GM21360 (cell line): ENCODE data around the gene GLB1L2.
"Not testable (repeated sequence)": the region's sequence is repeated elsewhere in the genome, so short reads cannot be mapped to it uniquely, and the experiment has no call there.

Experiments used
- ATAC-seq: cut with Tn5 transposase; IDR thresholded peaks from one replicate; pipeline ENCODE4 v1.9.1; 2021; ENCODE audit warnings: mild to moderate bottlenecking, moderate library complexity; ENCODE audit not compliant: unreplicated experiment

Gene GLB1L2

DNA sequence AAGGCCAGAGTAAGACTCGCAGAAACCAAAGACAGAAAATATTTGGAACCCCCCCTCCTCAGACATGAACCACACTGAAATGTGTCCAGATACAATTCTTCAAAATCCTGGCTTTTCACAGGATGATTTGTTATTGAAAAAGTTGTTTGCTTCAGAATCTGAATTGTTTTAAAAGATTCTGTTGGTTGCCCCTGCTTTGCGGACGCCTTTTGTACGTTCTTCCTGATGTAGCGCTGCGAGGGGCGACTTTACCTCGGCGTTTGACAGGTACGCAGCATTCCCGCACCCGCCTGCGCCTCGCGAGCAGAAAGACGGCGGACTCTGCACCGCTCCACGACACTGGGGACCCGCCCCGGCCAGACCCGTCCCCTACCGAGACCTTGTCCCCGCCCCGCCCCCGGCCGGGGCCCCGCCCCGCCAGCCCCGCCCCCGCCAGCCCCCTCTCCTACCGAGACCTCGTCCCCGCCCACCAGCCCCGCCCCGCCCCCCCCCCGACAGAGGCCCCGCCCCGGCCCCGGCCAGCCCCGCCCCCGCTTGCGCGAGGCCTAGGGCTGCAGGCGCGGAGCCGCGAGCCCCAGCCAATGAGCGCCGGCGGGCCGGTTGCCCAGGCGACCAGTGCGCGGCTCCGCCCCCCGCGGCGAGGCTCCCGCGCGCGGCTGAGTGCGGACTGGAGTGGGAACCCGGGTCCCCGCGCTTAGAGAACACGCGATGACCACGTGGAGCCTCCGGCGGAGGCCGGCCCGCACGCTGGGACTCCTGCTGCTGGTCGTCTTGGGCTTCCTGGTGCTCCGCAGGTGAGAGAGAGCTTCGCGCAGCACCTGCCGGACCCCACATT, at the start of gene GLB1L2:
GLB1L2 (plus strand) TSS at position 635 of the 835 bp plus-strand sequence; CDS start at position 709, 74 bp downstream.
- ATAC-seq = peak; percentile 81

GRCh38 chr11:134282121-134283045, 49.4 kb upstream of the GLB1L2 start:
- ATAC-seq = no peak

GRCh38 chr11:134283461-134284230, 48.1 kb upstream of the GLB1L2 start:
- ATAC-seq = no peak

- ATAC-seq = not testable (repeated sequence)
Observed at GRCh38 chr11:134284349-134284748, 47.4 kb upstream of the GLB1L2 start.

- ATAC-seq = no peak
Observed at GRCh38 chr11:134287561-134287960, 44.2 kb upstream of the GLB1L2 start.

- no peak for ATAC-seq
Observed at GRCh38 chr11:134288486-134288885, 43.3 kb upstream of the GLB1L2 start.

GRCh38 chr11:134289167-134289566, 42.6 kb upstream of the GLB1L2 start:
- no peak for ATAC-seq

GRCh38 chr11:134289789-134290188, 42.0 kb upstream of the GLB1L2 start:
- no peak for ATAC-seq

- ATAC-seq = no peak
Observed at GRCh38 chr11:134290646-134291045, 41.1 kb upstream of the GLB1L2 start.

- no peak for ATAC-seq
Observed at GRCh38 chr11:134291196-134291595, 40.6 kb upstream of the GLB1L2 start.

DNA sequence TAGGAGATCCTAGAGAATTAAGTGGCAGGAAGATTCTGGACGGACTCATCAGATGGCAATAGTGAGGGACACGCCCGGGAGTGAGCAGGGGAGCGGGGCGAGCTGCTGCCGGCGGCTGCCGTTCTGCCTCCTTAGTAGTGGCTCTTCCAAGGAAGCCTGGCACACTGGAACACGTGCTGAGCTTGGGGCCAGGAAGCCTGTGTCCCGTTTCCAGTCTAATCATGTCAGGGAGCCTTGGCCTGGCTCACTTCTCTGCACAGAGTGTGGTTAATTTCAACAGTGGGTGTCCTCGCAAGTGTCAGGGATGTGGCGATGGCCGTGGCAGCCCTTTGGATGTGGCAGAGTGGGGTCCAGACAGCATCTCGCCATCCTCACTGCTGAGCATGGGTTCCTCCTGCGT, 39.1 kb upstream of the GLB1L2 start:
- no peak for ATAC-seq

- ATAC-seq = no peak
Observed at GRCh38 chr11:134293119-134294113, 38.4 kb upstream of the GLB1L2 start.

DNA sequence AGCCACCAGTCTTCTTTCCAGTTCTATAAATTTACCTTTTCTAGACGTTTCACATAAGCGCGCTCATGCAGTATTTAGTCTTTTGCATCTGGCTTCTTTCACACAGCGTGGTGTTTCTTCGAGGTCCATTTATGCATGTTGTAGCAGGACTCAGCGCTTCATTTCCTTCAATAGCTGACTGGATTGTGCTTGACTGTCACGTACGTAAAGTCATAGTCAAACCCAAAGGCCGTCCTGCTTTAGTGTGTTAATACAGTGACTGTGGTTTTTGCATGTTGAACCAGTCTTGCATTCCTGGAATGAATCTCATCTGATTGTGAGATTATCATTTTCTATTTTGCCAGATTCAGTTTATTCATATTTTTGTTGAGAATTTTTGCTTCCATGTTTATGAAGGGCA, 37.1 kb upstream of the GLB1L2 start:
- no peak for ATAC-seq

DNA sequence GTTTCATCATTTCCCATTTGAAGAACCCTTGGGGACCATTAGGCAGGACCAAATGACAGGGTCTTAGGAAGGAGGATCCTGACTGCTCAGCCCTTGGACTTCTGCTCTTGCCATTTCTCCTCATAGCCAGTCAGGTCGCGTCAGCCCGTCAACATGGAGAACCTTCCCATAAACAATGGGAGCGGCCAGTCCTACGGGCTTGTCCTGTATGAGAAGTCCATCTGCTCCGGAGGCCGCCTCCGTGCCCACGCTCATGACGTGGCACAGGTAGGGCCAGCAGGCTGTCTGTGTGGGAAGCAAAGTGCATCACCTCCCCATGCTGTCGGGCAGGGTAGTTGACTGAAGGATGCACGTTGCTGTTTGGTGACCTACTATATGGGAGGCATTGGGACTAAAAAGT, 19.6 kb upstream of the GLB1L2 start:
- no peak for ATAC-seq

- ATAC-seq = no peak
Observed at GRCh38 chr11:134312807-134313206, 19.0 kb upstream of the GLB1L2 start.

DNA sequence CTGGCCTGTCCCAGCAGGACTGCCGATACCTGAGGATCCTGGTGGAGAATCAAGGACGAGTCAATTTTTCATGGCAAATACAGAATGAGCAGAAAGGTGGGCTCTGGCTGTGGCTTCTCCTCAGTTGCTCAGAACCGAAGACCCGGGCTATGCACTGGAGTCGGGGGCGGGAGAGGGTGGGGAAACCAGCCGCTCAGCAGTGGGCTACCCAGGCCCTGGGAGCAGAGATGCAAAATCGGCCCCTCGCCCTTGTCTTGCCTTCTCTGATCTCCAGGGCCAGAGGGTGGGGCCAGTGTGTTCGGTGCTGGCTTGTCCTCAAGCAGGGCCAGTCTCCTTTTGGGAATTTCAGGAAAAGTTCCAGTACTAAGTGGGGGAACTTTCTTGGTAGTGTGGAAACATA, 18.4 kb upstream of the GLB1L2 start:
- no peak for ATAC-seq

DNA sequence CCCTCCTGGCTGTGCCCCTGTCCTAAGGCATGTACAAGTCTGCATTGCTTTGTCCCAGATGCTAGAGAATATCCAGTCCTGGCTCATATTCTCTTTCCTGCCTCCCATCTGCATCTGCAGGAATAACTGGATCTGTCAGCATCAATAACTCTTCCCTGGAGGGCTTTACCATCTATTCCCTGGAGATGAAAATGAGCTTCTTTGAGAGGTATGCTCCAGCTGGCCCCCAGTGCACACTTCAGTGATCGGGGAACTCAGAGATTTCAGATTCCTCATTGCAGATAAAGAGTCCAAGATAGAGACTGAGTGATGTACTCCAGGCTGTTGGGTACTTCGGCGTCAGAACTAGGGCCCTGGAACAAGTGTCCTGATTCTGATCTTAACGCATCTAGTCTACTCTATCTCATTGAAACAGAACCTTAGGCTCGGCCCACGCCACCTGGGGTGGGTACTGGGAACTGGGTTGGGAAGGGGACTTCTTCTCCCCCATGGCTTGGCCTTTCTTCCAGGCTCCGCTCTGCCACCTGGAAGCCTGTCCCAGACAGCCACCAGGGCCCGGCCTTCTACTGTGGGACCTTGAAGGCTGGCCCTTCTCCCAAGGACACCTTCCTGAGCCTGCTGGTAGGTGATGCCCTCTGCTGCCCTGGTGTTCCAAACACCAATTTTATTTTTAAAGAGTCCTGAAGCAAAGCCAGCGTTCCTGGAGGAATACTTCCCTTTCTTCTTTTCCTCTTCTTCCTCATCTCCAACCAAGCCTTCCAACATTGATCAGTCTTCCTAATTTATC, 17.8 kb upstream of the GLB1L2 start:
- ATAC-seq = no peak

GRCh38 chr11:134317103-134317502, 14.7 kb upstream of the GLB1L2 start:
- ATAC-seq = no peak

GRCh38 chr11:134321373-134321772, 10.4 kb upstream of the GLB1L2 start:
- not testable (repeated sequence) for ATAC-seq
